Hepatocyte (in vitro differentiated cells): ENCODE results near the gene ELL2. TPM values are rescaled to one million over a fixed set of nuclear protein-coding genes. Genes with fewer than 3 reads are reported as not detected.

Experiments
- DNase-seq: peaks from one replicate; pipeline ENCODE4 v3.0.0-alpha.2; 2016; ENCODE audit warnings: low spot score
- H2AFZ ChIP-seq: fragments of 200-600 bp; sonication (generic); 2 replicates; pipeline ENCODE4 v1.6.0; 2016; ENCODE audit warnings: antibody characterized with exemption, mild to moderate bottlenecking
- H3K27ac ChIP-seq: fragments of 200-600 bp; sonication (generic); 2 replicates; pipeline ENCODE4 v1.5.1; 2016; ENCODE audit warnings: mild to moderate bottlenecking
- H3K27me3 ChIP-seq: fragments of 200-600 bp; sonication (generic); 2 replicates; pipeline ENCODE4 v1.6.1; 2016
- H3K36me3 ChIP-seq: fragments of 200-600 bp; sonication (generic); replicated peaks from 2 replicates; pipeline ENCODE4 v1.5.1; 2016; ENCODE audit warnings: low read depth; ENCODE audit not compliant: insufficient read depth
- H3K4me1 ChIP-seq: fragments of 200-600 bp; sonication (generic); 2 replicates; pipeline ENCODE4 v1.5.1; 2016; ENCODE audit warnings: mild to moderate bottlenecking, moderate library complexity; ENCODE audit not compliant: insufficient read depth
- H3K4me2 ChIP-seq: fragments of 200-600 bp; sonication (generic); 2 replicates; pipeline ENCODE4 v1.6.0; 2016
- H3K4me3 ChIP-seq: fragments of 200-600 bp; sonication (generic); 2 replicates; pipeline ENCODE4 v1.5.1; 2016; ENCODE audit warnings: mild to moderate bottlenecking
- H3K79me2 ChIP-seq: fragments of 200-600 bp; sonication (generic); 2 replicates; pipeline ENCODE4 v1.6.0; 2017; ENCODE audit warnings: mild to moderate bottlenecking
- H3K9me2 ChIP-seq: fragments of 200-600 bp; sonication (generic); replicated peaks from 2 replicates; pipeline ENCODE4 v1.6.0; 2017; ENCODE audit warnings: mild to moderate bottlenecking; ENCODE audit not compliant: insufficient read depth
- H3K9me3 ChIP-seq: fragments of 200-600 bp; sonication (generic); 2 replicates; pipeline ENCODE4 v1.5.1; 2016; ENCODE audit warnings: low read depth, mild to moderate bottlenecking
- H4K20me1 ChIP-seq: fragments of 200-600 bp; sonication (generic); 2 replicates; pipeline ENCODE4 v1.6.0; 2016; ENCODE audit warnings: mild to moderate bottlenecking; ENCODE audit not compliant: insufficient read depth, poor library complexity, severe bottlenecking
- CTCF ChIP-seq: fragments of 200-600 bp; sonication (generic); IDR thresholded peaks from 2 replicates; pipeline ENCODE4 v1.5.1; 2016; ENCODE audit warnings: antibody characterized with exemption, mild to moderate bottlenecking; ENCODE audit not compliant: poor library complexity
- EZH2 ChIP-seq: fragments of 200-600 bp; sonication (generic); IDR thresholded peaks from 2 replicates; pipeline ENCODE4 v1.6.1; 2016; ENCODE audit warnings: antibody characterized with exemption, mild to moderate bottlenecking, borderline replicate concordance
- EZH2phosphoT487 ChIP-seq: fragments of 200-600 bp; sonication (generic); IDR thresholded peaks from one replicate; pipeline ENCODE4 v1.6.1; 2018; ENCODE audit warnings: antibody characterized with exemption, mild to moderate bottlenecking, low read depth, moderate library complexity; ENCODE audit not compliant: unreplicated experiment, severe bottlenecking
- WGBS: methylation state at CpG from one replicate; pipeline ENCODE4 v1.1.6; 2016; ENCODE audit warnings: low lambda C conversion rate; ENCODE audit errors: missing lambda C conversion rate; 5-methylcytosine and 5-hydroxymethylcytosine counted together
- polyA plus RNA-seq: library from polyadenylated mRNA; unstranded; fragments of >200 nt; fragmentation: Nextera tagmentation; extraction: Ambion mirVana; gene quantifications from 2 replicates; pipeline ENCODE4 v1.2.1, GENCODE V29; 2016
- total RNA-seq: library from RNA; depleted of rRNA; stranded (reverse); fragments of >200 nt; gene quantifications from 2 replicates; pipeline ENCODE4 v1.2.3, GENCODE V29; 2014

The ELL2 gene
- total and polyA plus RNA-seq, 2 experiments from 2014 or later = 34.6 to 56.0 TPM

GRCh38 chr5:95962475-95962773 lies 773 bp upstream of the ELL2 start:
- Histone ChIP-seq H3K9me3 (no peaks in the 10 kb centered on the region), H3K4me1 (no peaks in the 10 kb centered on the region), H3K4me2 (peak overlapping the region; percentile 70), H4K20me1 (peaks cover 35% of the 10 kb centered on the region), H3K36me3 (no peaks in the 10 kb centered on the region), H3K27me3 (no peaks in the 10 kb centered on the region), H3K27ac (peak overlapping the region; percentile 90), H2AFZ (peak overlapping the region; percentile 13), H3K9me2 (no peaks in the 10 kb centered on the region), H3K79me2 (peaks cover 37% of the 10 kb centered on the region), H3K4me3 (no peak overlapping the region)
- TF ChIP-seq CTCF = no peak
- TF ChIP-seq EZH2 = no peak
- no peak for TF ChIP-seq EZH2phosphoT487
- WGBS = 45% methylated on average over 8 of the region's 8 CpGs
- no peak for DNase-seq

GRCh38 chr5:95960667-95961616 lies 709 bp downstream of the ELL2 start:
- H4K20me1 ChIP-seq = peaks cover 50% of the 10 kb centered on the region
- H3K27ac ChIP-seq = peak overlapping the region; percentile 97
- peak overlapping the region; percentile 45 for H2AFZ ChIP-seq
- TF ChIP-seq CTCF = peak; percentile 61
- no peak for TF ChIP-seq EZH2
- no peak for TF ChIP-seq EZH2phosphoT487
- no peaks in the 10 kb centered on the region for H3K27me3 ChIP-seq
- DNase-seq = peak; percentile 93
- H3K9me2 ChIP-seq = no peaks in the 10 kb centered on the region
- H3K9me3 ChIP-seq = no peaks in the 10 kb centered on the region
- H3K4me1 ChIP-seq = peaks cover 12% of the 10 kb centered on the region
- peaks cover 52% of the 10 kb centered on the region for H3K79me2 ChIP-seq
- H3K4me3 ChIP-seq = peak overlapping the region; percentile 80
- no peaks in the 10 kb centered on the region for H3K36me3 ChIP-seq
- peak overlapping the region; percentile 83 for H3K4me2 ChIP-seq
- under 1% methylated on average over 62 of the region's 90 CpGs for WGBS

GRCh38 chr5:95959888-95960666 lies 1.6 kb downstream of the ELL2 start:
- peak overlapping the region; percentile 97 for H3K27ac ChIP-seq
- H3K9me2 ChIP-seq = no peaks in the 10 kb centered on the region
- peak; percentile 47 for DNase-seq
- peak overlapping the region; percentile 80 for H3K4me3 ChIP-seq
- H3K27me3 ChIP-seq = no peaks in the 10 kb centered on the region
- peak overlapping the region; percentile 83 for H3K4me2 ChIP-seq
- TF ChIP-seq EZH2phosphoT487 (no peak), CTCF (peak; percentile 9)
- 21% methylated on average over 23 of the region's 26 CpGs for WGBS
- H3K36me3 ChIP-seq = no peaks in the 10 kb centered on the region
- no peaks in the 10 kb centered on the region for H3K9me3 ChIP-seq
- peaks cover 19% of the 10 kb centered on the region for H3K4me1 ChIP-seq
- H3K79me2 ChIP-seq = peaks cover 60% of the 10 kb centered on the region
- H2AFZ ChIP-seq = peak overlapping the region; percentile 45
- H4K20me1 ChIP-seq = peaks cover 56% of the 10 kb centered on the region
